GM10266 (cell line): Measurements from ENCODE around the gene GMEB2.

ENCODE experiments used
- DNase-seq: peaks from one replicate; pipeline ENCODE4 v3.0.0; 2012; ENCODE audit errors: extremely low spot score
- CTCF ChIP-seq: IDR thresholded peaks from 2 replicates; pipeline ENCODE4 v1.5.1; 2012; ENCODE audit warnings: mild to moderate bottlenecking, low read depth; ENCODE audit not compliant: control insufficient read depth, insufficient read depth; ENCODE audit errors: missing control alignments

Gene GMEB2

GRCh38 chr20:63565021-63565698, 61.7 kb downstream of the GMEB2 start:
- TF ChIP-seq CTCF: no peak
- DNase-seq: no peak

GRCh38 chr20:63564036-63564810, 62.7 kb downstream of the GMEB2 start:
- DNase-seq: no peak
- no peak for TF ChIP-seq CTCF

- no peak for TF ChIP-seq CTCF
- no peak for DNase-seq
Observed at GRCh38 chr20:63563225-63563935, 63.5 kb downstream of the GMEB2 start.

- no peak for DNase-seq
- no peak for TF ChIP-seq CTCF
Observed at GRCh38 chr20:63562461-63563224, 64.3 kb downstream of the GMEB2 start.

- no peak for TF ChIP-seq CTCF
- DNase-seq: no peak
Observed at GRCh38 chr20:63561624-63562396, 65.1 kb downstream of the GMEB2 start.

- no peak for TF ChIP-seq CTCF
Observed at GRCh38 chr20:63560856-63561609, 65.9 kb downstream of the GMEB2 start.

More at GRCh38 chr20:63560856-63561609, 65.9 kb downstream of the GMEB2 start:
- DNase-seq: no peak
